ENCODE results near the gene TRPM8.

Gene TRPM8

GRCh38 chr2:234051374-234052070 is 134.3 kb downstream of the TRPM8 start:
- no peak for DNase-seq

DNA sequence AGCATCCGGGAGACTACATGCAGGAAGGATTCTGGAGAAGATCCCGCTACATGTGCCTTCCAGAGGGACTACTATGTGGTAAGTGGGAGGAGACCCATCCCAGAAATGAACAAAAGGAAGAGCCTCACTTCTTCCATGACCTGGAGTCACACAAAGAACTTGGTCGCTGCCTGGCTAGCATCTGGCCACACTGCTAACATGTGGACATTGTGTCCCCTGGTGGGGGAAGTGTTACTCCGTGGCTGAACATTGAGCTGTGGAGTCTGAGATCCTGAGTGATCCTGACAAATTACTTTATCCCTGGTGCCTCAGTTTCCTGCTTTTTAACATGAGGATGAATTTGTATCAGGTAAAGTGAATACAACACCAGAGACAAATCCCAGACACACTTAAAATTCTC is 141.7 kb downstream of the TRPM8 start:
- DNase-seq: no peak

DNA sequence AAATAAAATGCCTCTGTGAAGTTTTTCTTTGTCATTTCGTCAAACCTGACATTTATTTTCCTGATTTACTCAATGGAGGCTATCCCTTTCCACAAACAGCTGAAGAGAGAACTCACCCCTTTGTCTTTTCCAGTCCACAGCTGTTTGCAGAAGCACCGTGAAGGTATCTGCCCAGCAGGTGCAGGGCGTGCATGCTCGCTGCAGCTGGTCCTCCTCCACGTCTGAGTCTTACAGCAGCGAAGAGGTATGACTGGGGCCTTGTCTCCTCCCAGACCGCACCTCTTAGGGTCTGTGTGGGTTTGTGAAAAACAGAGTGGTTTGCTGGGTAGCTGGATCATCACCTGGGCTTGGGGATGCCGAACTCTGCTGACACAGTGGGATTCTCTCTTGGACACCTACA is 143.1 kb downstream of the TRPM8 start:
- no peak for DNase-seq

DNA sequence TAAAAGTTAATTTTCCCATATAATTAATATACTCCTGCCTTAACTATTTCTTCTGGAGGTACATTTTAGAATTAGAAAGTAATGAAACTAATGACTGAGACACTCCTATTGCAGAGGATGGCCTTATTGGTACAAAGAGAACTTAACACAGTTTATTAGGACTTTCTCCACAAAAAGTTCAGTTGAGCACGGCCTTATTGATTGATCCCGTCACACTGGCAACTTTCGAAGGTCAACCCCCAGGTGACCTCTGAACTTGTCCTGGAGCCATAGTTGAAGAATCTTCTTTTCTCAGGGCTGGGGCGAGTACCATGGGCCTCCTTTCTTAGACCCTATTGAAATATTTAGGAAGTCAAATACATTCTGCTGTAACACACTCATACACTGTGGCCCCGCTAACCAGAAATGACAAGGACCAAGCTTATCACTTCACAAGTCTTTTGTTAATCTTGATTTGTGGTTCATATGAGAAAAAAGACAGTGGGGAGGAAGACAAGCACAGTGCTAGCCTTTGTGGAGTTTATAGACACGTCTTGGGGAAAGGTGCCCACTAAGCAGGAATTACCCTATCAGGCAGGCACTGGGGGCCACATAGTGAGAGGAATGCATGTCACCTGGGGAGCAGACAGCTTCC is 144.6 kb downstream of the TRPM8 start:
- DNase-seq: no peak

- no peak for DNase-seq
Observed at GRCh38 chr2:234066587-234066986, 149.4 kb downstream of the TRPM8 start.

Measured in stimulated activated CD4-positive, alpha-beta T cell treated with anti-CD3 and anti-CD28 coated beads, Interleukin-4, amount 100 ng/mL, for 24 hours (primary cell).